Measurements from ENCODE around the gene ARHGAP6. TPM values are rescaled to one million over a fixed set of nuclear protein-coding genes. Genes with fewer than 3 reads are reported as not detected.
"Not testable (repeated sequence)": the region's sequence is repeated elsewhere in the genome, so short reads cannot be mapped to it uniquely, and the experiment has no call there.

The ARHGAP6 gene
- total and polyA plus RNA-seq, 4 donors: 3.8 to 5.8 (median 4.2) TPM

DNA sequence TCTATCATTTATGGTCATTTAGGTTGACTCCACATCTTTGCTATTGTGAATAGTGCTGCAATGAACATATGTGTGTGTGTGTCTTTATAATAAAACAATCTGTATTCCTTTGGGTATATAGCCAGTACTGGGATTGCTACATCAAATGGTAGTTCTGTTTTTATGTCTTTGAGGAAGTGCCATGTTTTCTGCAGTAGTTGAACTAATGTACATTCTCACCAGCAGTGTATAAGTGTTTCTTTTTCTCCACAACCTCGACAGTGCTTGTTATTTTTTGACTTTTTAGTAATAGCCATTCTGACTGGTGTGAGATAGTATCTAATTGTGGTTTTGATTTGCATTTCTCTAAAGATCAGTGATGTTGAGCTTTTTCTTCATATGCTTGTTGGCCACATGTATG, 80.5 kb downstream of the ARHGAP6 start:
- no peaks in the 10 kb centered on the region for H3K9me3 ChIP-seq (ENCODE audit: control insufficient read depth, insufficient read depth, low read length)
- DNase-seq (ENCODE audit: low read depth in 4 of 6, low spot score in 6 of 6): no peak
- WGBS (ENCODE audit: insufficient coverage): no CpG with 5 or more reads among the region's 1 CpG
- H3K36me3 ChIP-seq (ENCODE audit: control insufficient read depth, insufficient read depth, low read length): no peaks in the 10 kb centered on the region
- H3K4me3 ChIP-seq (ENCODE audit: low read depth, low read length): no peak overlapping the region
- H3K27me3 ChIP-seq (ENCODE audit: control insufficient read depth, insufficient read depth, low read length): no peaks in the 10 kb centered on the region
- no peaks in the 10 kb centered on the region for H3K4me1 ChIP-seq (ENCODE audit: control insufficient read depth, insufficient read depth, low read length)
- no peak overlapping the region for H3K27ac ChIP-seq (ENCODE audit: low read depth, low read length)

DNA sequence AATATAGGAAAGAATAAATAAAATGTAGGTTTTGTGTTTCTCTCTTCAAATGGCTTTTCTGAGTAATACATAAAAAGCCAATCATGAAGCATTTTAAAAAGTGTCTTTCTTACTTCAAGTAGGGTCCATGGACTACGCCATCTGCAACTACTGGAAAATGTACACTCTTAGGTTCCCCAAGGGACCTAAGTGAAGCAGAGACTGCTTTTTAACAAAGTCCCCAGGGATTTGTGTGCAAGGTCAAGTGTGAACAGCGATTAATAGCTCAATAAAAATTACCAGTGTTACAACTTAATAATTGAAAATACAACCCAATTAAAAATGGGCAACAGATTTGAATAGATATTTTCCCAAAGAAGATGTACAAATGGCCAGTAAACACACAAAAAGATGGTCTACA, 84.9 kb downstream of the ARHGAP6 start:
- no peaks in the 10 kb centered on the region for H3K36me3 ChIP-seq (ENCODE audit: control insufficient read depth, insufficient read depth, low read length)
- H3K27me3 ChIP-seq (ENCODE audit: control insufficient read depth, insufficient read depth, low read length): no peaks in the 10 kb centered on the region
- WGBS (ENCODE audit: insufficient coverage): 71% methylated on average over 1 of the region's 2 CpGs
- no peaks in the 10 kb centered on the region for H3K4me1 ChIP-seq (ENCODE audit: control insufficient read depth, insufficient read depth, low read length)
- no peak overlapping the region for H3K4me3 ChIP-seq (ENCODE audit: low read depth, low read length)
- no peak overlapping the region for H3K27ac ChIP-seq (ENCODE audit: low read depth, low read length)
- DNase-seq (ENCODE audit: low read depth in 4 of 6, low spot score in 6 of 6): no peak
- no peaks in the 10 kb centered on the region for H3K9me3 ChIP-seq (ENCODE audit: control insufficient read depth, insufficient read depth, low read length)

DNA sequence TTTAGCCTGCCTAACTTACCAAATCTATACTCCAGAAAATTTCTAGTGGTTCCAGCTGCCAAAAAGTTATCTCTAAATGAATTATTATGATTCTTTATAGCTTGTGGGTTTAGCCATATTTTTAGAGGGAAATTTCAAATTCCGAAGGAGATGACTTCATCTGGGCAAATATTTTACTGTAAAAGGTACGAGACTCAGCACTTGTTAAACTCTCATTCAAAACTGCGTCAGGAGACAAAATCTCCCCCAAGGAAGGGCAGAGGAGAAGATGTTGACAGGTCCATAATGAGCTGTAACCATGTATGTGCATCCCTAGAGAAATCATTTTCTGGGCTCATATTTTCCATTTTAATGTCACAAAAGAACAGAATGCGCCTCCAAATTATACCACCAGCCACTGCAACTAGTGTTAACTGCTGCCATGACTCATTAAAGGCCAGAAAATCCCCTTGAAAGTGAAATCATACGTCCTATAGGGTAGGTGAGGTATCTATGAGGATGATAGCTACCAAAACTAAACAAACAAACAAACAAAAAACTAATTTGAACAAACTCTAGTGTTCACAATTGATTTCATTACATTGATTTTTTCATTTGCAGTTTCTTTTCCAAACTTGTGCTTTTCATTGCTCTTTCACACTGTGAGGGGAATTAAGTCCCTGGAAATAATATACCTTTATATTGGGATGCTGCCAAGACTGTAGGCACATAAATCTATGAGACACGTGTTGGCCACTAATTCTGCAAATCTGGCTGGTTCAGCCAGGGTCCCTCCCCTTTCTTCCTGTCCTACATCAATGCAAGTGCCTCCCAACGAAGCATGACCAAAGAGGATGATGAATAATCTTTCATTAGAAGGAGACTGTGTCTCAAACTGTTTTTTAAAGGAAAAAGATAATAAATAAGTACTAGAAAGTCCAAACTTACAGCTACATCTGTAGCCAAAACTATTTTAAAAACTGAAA, 85.8 kb downstream of the ARHGAP6 start:
- Histone ChIP-seq H3K36me3 (ENCODE audit: control insufficient read depth, insufficient read depth, low read length) (no peaks in the 10 kb centered on the region), H3K4me1 (ENCODE audit: control insufficient read depth, insufficient read depth, low read length) (no peaks in the 10 kb centered on the region), H3K9me3 (ENCODE audit: control insufficient read depth, insufficient read depth, low read length) (no peaks in the 10 kb centered on the region), H3K27me3 (ENCODE audit: control insufficient read depth, insufficient read depth, low read length) (no peaks in the 10 kb centered on the region), H3K27ac (ENCODE audit: low read depth, low read length) (no peak overlapping the region), H3K4me3 (ENCODE audit: low read depth, low read length) (no peak overlapping the region)
- DNase-seq (ENCODE audit: low read depth in 4 of 6, low spot score in 6 of 6): peak in 1 of 6 donors; percentile 16
- WGBS (ENCODE audit: insufficient coverage): 0% methylated on average over 1 of the region's 7 CpGs

DNA sequence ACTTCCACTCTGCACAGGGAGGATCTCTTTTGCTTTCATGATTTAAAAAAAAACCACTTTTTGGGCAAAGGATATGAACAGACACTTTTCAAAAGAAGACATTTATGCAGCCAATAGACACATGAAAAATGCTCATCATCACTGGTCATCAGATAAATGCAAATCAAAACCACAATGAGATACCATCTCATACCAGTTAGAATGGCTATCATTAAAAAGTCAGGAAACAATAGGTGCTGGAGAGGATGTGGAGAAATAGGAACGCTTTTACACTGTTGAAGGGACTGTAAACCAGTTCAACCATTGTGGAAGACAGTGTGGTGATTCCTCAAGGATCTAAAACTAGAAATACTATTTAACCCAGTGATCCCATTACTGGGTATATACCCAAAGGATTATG, 87.4 kb downstream of the ARHGAP6 start:
- DNase-seq (ENCODE audit: low read depth in 4 of 6, low spot score in 6 of 6); H3K27ac ChIP-seq (ENCODE audit: low read depth, low read length); H3K4me3 ChIP-seq (ENCODE audit: low read depth, low read length); H3K27me3 ChIP-seq (ENCODE audit: control insufficient read depth, insufficient read depth, low read length); H3K9me3 ChIP-seq (ENCODE audit: control insufficient read depth, insufficient read depth, low read length); H3K4me1 ChIP-seq (ENCODE audit: control insufficient read depth, insufficient read depth, low read length); H3K36me3 ChIP-seq (ENCODE audit: control insufficient read depth, insufficient read depth, low read length): not testable (repeated sequence)
- WGBS (ENCODE audit: insufficient coverage): no CpG with 5 or more reads among the region's 1 CpG

DNA sequence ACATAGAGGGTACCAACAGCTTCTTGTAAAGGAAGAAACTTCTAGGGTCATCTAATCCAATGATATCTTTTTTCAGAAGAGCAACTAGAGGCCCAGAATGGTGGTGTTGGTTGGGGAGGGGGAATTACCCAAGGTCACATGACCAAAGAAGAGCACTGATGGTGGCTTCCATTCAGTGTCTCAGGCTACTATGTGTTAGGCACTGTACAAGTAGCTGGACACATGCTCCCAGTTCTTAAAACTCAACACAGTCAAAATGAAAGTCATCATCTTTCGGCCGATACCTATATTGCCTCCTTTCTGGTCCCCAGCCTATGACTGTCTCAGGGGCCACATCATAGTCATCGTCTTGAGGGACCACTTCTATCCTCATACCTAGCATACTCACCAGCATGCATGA, 88.1 kb downstream of the ARHGAP6 start:
- Histone ChIP-seq H3K9me3 (ENCODE audit: control insufficient read depth, insufficient read depth, low read length) (no peaks in the 10 kb centered on the region), H3K4me3 (ENCODE audit: low read depth, low read length) (no peak overlapping the region), H3K27me3 (ENCODE audit: control insufficient read depth, insufficient read depth, low read length) (no peaks in the 10 kb centered on the region), H3K27ac (ENCODE audit: low read depth, low read length) (no peak overlapping the region), H3K36me3 (ENCODE audit: control insufficient read depth, insufficient read depth, low read length) (no peaks in the 10 kb centered on the region), H3K4me1 (ENCODE audit: control insufficient read depth, insufficient read depth, low read length) (no peaks in the 10 kb centered on the region)
- no peak for DNase-seq (ENCODE audit: low read depth in 4 of 6, low spot score in 6 of 6)
- no CpG with 5 or more reads among the region's 3 CpGs for WGBS (ENCODE audit: insufficient coverage)

DNA sequence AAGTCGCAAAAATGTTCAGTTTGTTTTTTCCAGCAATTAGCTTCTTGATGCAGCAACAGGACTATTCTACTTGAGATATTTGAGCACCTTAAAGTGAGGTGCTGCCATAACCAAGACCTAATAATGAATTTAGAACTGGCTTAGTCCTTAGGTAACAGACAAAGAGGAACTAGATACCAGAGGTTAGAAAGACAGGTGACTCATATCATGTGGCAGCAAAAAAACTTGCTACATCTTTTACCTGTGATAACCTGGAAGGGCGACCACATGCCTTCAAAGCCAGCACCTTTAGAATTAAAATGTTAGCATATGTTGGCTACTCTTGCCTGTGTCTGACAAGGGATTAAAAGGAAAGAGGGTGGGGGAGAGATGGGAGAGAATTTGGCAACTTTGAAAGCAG, 90.4 kb downstream of the ARHGAP6 start:
- no peaks in the 10 kb centered on the region for H3K36me3 ChIP-seq (ENCODE audit: control insufficient read depth, insufficient read depth, low read length)
- 75% methylated on average over 2 of the region's 2 CpGs for WGBS (ENCODE audit: insufficient coverage)
- H3K9me3 ChIP-seq (ENCODE audit: control insufficient read depth, insufficient read depth, low read length): no peaks in the 10 kb centered on the region
- no peak for DNase-seq (ENCODE audit: low read depth in 4 of 6, low spot score in 6 of 6)
- no peak overlapping the region for H3K27ac ChIP-seq (ENCODE audit: low read depth, low read length)
- H3K4me1 ChIP-seq (ENCODE audit: control insufficient read depth, insufficient read depth, low read length): no peaks in the 10 kb centered on the region
- H3K27me3 ChIP-seq (ENCODE audit: control insufficient read depth, insufficient read depth, low read length): no peaks in the 10 kb centered on the region
- no peak overlapping the region for H3K4me3 ChIP-seq (ENCODE audit: low read depth, low read length)

DNA sequence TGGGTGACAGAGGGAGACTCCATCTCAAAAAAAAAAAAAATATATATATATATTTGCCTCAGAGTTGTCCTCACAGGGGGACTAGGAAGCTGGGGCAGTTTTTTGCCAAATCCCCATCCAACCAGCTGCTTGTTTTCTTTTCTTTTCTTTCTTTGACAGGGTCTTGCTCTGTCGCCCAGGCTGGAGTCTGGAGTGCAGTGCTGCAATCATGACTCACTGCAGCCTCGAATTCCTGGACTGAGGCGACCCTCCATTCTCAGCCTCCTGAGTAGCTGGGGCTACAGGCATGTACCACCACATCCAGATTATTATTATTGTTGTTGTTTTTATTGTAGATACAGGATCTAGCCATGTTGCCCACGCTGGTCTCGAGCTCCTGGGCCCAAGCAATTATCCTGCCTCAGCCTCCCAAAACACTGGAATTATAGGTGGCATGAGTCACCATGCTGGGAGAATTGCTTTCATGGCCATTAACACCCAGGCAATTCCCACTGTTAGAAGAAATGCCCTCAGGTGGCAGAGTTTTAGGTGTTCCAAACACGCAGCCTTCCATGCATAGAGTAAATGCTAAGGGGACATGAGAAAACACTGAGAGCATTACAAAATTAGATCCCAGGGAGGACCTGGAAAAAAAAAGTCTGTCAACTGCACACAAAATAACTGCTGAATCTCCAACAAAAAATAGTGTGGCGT, 98.0 kb downstream of the ARHGAP6 start:
- 40% methylated on average over 1 of the region's 7 CpGs for WGBS (ENCODE audit: insufficient coverage)

DNA sequence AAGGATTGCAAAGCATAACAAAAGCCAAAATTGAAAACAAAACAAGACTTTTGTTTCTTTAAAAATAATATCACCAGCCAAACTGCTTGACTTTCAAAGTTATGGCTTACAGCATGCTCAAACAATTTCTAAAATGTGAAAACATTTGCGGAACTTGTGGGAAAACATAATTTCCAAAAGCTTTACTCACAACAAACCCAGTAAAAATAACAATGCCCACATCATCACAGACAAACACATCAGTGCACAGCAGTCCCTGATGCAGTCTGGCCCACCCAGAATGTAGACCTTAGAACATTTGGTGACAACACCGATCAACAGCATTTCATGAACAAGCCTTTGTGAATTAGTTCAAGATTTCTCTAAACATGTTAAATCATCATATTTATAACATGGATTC, 98.9 kb downstream of the ARHGAP6 start:
- Histone ChIP-seq H3K4me3 (ENCODE audit: low read depth, low read length) (no peak overlapping the region), H3K36me3 (ENCODE audit: control insufficient read depth, insufficient read depth, low read length) (no peaks in the 10 kb centered on the region), H3K27me3 (ENCODE audit: control insufficient read depth, insufficient read depth, low read length) (no peaks in the 10 kb centered on the region), H3K27ac (ENCODE audit: low read depth, low read length) (no peak overlapping the region), H3K4me1 (ENCODE audit: control insufficient read depth, insufficient read depth, low read length) (no peaks in the 10 kb centered on the region), H3K9me3 (ENCODE audit: control insufficient read depth, insufficient read depth, low read length) (no peaks in the 10 kb centered on the region)
- DNase-seq (ENCODE audit: low read depth in 4 of 6, low spot score in 6 of 6): no peak
- 86% methylated on average over 1 of the region's 2 CpGs for WGBS (ENCODE audit: insufficient coverage)

More for the DNA sequence above, 98.0 kb downstream of the ARHGAP6 start:
- H3K4me1 ChIP-seq (ENCODE audit: control insufficient read depth, insufficient read depth, low read length): no peaks in the 10 kb centered on the region
- DNase-seq (ENCODE audit: low read depth in 4 of 6, low spot score in 6 of 6): no peak
- no peaks in the 10 kb centered on the region for H3K27me3 ChIP-seq (ENCODE audit: control insufficient read depth, insufficient read depth, low read length)
- no peaks in the 10 kb centered on the region for H3K9me3 ChIP-seq (ENCODE audit: control insufficient read depth, insufficient read depth, low read length)
- no peaks in the 10 kb centered on the region for H3K36me3 ChIP-seq (ENCODE audit: control insufficient read depth, insufficient read depth, low read length)
- H3K4me3 ChIP-seq (ENCODE audit: low read depth, low read length): no peak overlapping the region
- H3K27ac ChIP-seq (ENCODE audit: low read depth, low read length): no peak overlapping the region

DNA sequence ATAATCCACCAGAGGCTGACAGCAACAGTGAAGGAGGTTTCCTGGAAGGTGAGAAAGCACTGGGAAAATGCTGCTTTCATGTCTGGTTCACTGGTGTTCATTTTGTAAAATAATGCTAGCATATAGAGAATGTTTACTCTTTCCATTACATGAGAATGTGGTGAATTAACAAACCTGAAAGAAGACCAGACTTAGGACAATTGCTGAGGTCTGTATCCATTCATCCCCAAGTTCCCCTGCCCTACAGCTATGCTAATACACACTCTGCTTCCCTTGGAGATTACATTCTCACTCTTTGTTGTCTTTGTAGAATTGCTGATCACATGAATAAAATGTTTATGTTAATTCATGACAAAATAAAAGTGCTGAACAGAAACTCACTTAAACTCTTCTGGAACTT, 99.5 kb downstream of the ARHGAP6 start:
- Histone ChIP-seq H3K4me3 (ENCODE audit: low read depth, low read length) (no peak overlapping the region), H3K9me3 (ENCODE audit: control insufficient read depth, insufficient read depth, low read length) (no peaks in the 10 kb centered on the region), H3K27me3 (ENCODE audit: control insufficient read depth, insufficient read depth, low read length) (no peaks in the 10 kb centered on the region), H3K36me3 (ENCODE audit: control insufficient read depth, insufficient read depth, low read length) (no peaks in the 10 kb centered on the region), H3K4me1 (ENCODE audit: control insufficient read depth, insufficient read depth, low read length) (no peaks in the 10 kb centered on the region), H3K27ac (ENCODE audit: low read depth, low read length) (no peak overlapping the region)
- DNase-seq (ENCODE audit: low read depth in 4 of 6, low spot score in 6 of 6): no peak

DNA sequence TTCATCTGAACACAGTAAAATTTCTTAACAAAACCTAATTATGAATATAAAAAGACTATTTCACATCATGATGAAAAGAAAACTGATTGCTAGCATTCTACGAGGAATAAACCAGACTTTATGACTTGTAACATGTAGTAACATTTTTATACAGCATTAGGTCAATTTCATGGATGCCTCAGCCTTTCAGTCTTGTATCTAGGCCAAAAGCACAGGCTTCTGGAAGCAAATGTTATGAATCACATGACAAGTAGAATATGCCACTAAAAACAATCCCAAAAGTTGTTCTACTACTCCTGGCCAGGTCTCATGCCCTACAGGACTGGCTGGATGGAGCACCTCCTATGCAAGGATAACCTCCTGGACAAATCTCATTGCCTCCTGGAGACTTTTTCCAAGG, 101.2 kb downstream of the ARHGAP6 start:
- Histone ChIP-seq H3K36me3 (ENCODE audit: control insufficient read depth, insufficient read depth, low read length) (no peaks in the 10 kb centered on the region), H3K27ac (ENCODE audit: low read depth, low read length) (no peak overlapping the region), H3K4me1 (ENCODE audit: control insufficient read depth, insufficient read depth, low read length) (no peaks in the 10 kb centered on the region), H3K4me3 (ENCODE audit: low read depth, low read length) (no peak overlapping the region), H3K9me3 (ENCODE audit: control insufficient read depth, insufficient read depth, low read length) (no peaks in the 10 kb centered on the region), H3K27me3 (ENCODE audit: control insufficient read depth, insufficient read depth, low read length) (no peaks in the 10 kb centered on the region)
- no peak for DNase-seq (ENCODE audit: low read depth in 4 of 6, low spot score in 6 of 6)
- WGBS (ENCODE audit: insufficient coverage): no CpG with 5 or more reads among the region's 1 CpG

All from spinal cord (tissue), 10 donors.